Glutamatergic neuron (in vitro differentiated cells): ENCODE results near the gene TSN. TPM values are rescaled to one million over a fixed set of nuclear protein-coding genes. Genes with fewer than 3 reads are reported as not detected.

Source experiments
- DNase-seq: peaks from one replicate; pipeline ENCODE4 v3.0.0; 2022
- H3K27ac Mint-ChIP-seq: one replicate; pipeline ENCODE4 v1.8.0; 2020; ENCODE audit warnings: mild to moderate bottlenecking, mixed read lengths, inconsistent platforms; ENCODE audit not compliant: unreplicated experiment
- H3K27me3 Mint-ChIP-seq: one replicate; pipeline ENCODE4 v1.8.0; 2020; ENCODE audit warnings: mild to moderate bottlenecking, moderate library complexity, mixed read lengths, inconsistent platforms; ENCODE audit not compliant: unreplicated experiment
- H3K36me3 Mint-ChIP-seq: one replicate; pipeline ENCODE4 v1.8.0; 2020; ENCODE audit warnings: mild to moderate bottlenecking, mixed read lengths, inconsistent platforms; ENCODE audit not compliant: unreplicated experiment
- H3K4me1 Mint-ChIP-seq: one replicate; pipeline ENCODE4 v1.8.0; 2020; ENCODE audit warnings: mild to moderate bottlenecking, low read depth, mixed read lengths, inconsistent platforms; ENCODE audit not compliant: unreplicated experiment
- H3K4me3 Mint-ChIP-seq: one replicate; pipeline ENCODE4 v1.8.0; 2020; ENCODE audit warnings: mild to moderate bottlenecking, mixed read lengths, inconsistent platforms; ENCODE audit not compliant: unreplicated experiment
- H3K9me3 Mint-ChIP-seq: one replicate; pipeline ENCODE4 v1.8.0; 2020; ENCODE audit warnings: mild to moderate bottlenecking, moderate library complexity, mixed read lengths, inconsistent platforms; ENCODE audit not compliant: unreplicated experiment
- total RNA-seq: library from RNA; stranded (reverse); fragmentation: NEBNext Ultra II Directional; extraction: Animal tissue kit (Norgen Biotek cat#: 25700); gene quantifications from one replicate; pipeline ENCODE4 v1.2.1, GENCODE V29; 2021; ENCODE audit not compliant: unreplicated experiment
- TF ChIP-seq, protein P1 (sequence below): fragments of 200-600 bp; sonication (generic); IDR thresholded peaks from one replicate; pipeline ENCODE4 v1.5.0; 2021; ENCODE audit not compliant: partially characterized antibody, unreplicated experiment

The TSN gene
- total RNA-seq, 1 donor from 2014 or later: 47.8 TPM

DNA sequence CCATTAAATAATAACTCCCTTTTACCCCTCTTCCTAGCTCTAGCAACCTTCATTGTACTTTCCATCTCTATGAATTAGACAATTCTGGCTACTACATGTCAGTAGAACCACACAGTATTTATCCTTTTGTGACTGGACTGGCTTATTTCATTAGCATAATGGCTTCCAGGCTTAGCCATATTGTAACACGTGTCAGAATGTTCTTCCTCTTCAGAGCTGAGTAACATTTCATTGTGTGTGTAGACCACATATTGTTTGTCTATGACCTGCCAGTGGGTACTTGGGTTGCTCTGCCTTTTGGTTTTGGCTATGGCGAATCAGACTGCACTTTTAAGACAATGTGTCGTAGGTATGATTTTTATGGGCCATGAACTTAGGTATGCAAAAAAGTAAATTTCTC, 20.9 kb downstream of the TSN start:
- DNase-seq: no peak
- Mint-ChIP-seq H3K27me3 (peaks cover 13% of the 10 kb centered on the region), H3K36me3 (peaks cover 4% of the 10 kb centered on the region), H3K27ac (peak overlapping the region; percentile 74), H3K9me3 (peaks cover 11% of the 10 kb centered on the region), H3K4me1 (peaks cover 28% of the 10 kb centered on the region), H3K4me3 (no peak overlapping the region)
- TF ChIP-seq, protein P1, sequence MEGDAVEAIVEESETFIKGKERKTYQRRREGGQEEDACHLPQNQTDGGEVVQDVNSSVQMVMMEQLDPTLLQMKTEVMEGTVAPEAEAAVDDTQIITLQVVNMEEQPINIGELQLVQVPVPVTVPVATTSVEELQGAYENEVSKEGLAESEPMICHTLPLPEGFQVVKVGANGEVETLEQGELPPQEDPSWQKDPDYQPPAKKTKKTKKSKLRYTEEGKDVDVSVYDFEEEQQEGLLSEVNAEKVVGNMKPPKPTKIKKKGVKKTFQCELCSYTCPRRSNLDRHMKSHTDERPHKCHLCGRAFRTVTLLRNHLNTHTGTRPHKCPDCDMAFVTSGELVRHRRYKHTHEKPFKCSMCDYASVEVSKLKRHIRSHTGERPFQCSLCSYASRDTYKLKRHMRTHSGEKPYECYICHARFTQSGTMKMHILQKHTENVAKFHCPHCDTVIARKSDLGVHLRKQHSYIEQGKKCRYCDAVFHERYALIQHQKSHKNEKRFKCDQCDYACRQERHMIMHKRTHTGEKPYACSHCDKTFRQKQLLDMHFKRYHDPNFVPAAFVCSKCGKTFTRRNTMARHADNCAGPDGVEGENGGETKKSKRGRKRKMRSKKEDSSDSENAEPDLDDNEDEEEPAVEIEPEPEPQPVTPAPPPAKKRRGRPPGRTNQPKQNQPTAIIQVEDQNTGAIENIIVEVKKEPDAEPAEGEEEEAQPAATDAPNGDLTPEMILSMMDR: no peak

DNA sequence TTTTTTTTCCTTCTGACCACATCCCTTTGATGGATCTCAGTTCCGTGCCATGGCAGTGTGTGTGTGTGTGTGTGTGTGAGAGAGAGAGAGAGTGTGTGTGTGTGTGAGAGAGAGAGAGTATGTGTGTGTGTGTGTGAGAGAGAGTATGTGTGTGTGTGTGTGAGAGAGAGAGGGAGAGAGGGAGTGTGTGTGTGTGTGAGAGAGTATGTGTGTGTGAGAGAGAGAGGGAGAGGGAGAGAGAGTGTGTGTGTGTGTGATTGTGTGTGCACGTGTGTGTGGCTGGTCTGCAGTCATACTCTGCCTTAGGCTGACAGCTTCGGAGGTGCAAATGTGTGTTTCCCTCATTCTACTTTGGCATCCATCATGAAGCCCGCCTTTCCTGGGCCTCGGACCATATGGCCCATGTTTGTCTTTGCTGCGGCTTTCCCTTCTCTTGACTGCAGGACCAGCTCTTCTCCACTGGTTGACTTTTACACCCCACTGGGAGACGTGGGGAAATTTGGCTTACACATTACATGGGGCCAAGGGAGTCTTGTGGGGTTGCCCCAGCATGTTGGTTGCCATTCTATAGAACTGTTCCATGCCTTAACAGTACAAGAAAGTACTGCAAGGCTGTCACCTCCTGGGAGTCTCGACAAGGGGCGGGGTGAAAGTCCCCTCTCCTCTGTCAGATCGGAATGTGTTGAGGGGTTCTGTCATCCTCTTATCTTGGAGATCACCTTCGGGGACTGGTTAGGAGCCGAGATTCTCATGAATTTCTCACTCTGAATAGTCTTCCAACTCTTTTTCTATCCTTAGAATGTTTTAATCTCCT, 21.6 kb downstream of the TSN start:
- TF ChIP-seq, protein P1: no peak
- Mint-ChIP-seq H3K4me1 (peaks cover 21% of the 10 kb centered on the region), H3K36me3 (peaks cover 4% of the 10 kb centered on the region), H3K4me3 (peak overlapping the region; percentile 31), H3K9me3 (peaks cover 5% of the 10 kb centered on the region), H3K27ac (peak overlapping the region; percentile 74), H3K27me3 (peaks cover 11% of the 10 kb centered on the region)
- DNase-seq: no peak

DNA sequence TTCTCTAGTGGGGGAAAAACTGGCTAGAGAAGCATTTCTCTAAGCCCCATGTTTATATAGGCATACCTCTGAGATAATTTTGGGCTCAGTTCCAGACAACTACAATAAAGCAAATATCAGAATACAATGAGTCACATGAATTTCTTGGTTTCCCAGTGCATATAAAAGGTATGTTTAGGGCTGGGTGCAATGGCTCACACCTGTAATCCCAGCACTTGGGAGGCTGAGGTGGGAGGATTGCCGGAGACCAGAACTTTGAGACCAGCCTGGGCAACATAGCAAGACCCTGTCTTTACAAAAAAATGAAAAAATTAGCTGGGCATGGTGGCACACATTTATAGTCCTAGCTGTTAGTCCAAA, 22.2 kb downstream of the TSN start:
- peaks cover 4% of the 10 kb centered on the region for H3K36me3 Mint-ChIP-seq
- H3K9me3 Mint-ChIP-seq: peaks cover 3% of the 10 kb centered on the region
- no peak overlapping the region for H3K4me3 Mint-ChIP-seq
- peaks cover 16% of the 10 kb centered on the region for H3K4me1 Mint-ChIP-seq
- TF ChIP-seq, protein P1: no peak
- peaks cover 7% of the 10 kb centered on the region for H3K27me3 Mint-ChIP-seq
- DNase-seq: no peak
- no peak overlapping the region for H3K27ac Mint-ChIP-seq

DNA sequence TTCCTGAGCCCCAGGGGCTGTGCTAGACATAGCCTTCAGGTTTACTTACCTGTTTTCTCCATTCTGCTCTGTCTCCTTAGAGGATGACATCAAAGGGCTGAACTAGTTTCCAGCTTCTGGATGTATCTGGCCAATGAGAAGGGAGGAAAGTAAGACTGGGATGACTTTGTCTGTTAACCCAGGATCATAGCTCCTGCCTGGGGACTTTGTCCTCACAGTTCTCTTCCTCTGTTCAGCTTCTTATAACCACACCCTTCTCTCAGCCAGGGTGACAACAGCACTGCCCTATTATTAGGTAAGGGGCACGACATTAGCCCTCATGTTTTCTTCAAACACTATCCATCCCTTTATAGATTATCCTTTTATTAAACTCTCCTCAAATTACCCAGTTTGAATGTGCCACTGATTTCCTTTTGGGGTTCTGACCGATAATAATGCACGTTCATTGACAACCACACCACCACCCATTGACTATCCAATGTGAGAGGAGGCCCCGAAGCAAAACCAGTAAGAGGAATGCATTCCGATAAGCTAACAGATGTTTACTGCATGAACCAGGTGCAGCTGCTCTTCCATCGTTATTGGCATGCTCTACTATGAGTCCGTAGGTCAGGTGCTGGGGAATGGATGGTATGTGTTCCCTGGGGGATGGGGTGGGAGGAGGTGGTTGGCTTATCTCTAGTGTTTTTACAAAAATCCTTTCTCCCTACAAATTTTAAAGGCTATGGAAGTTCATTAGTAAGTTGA, 23.5 kb downstream of the TSN start:
- Mint-ChIP-seq H3K4me1 (peaks cover 11% of the 10 kb centered on the region), H3K4me3 (no peak overlapping the region), H3K27ac (no peak overlapping the region), H3K27me3 (peaks cover 7% of the 10 kb centered on the region), H3K36me3 (peaks cover 4% of the 10 kb centered on the region), H3K9me3 (peaks cover 3% of the 10 kb centered on the region)
- DNase-seq: no peak
- TF ChIP-seq, protein P1: no peak

DNA sequence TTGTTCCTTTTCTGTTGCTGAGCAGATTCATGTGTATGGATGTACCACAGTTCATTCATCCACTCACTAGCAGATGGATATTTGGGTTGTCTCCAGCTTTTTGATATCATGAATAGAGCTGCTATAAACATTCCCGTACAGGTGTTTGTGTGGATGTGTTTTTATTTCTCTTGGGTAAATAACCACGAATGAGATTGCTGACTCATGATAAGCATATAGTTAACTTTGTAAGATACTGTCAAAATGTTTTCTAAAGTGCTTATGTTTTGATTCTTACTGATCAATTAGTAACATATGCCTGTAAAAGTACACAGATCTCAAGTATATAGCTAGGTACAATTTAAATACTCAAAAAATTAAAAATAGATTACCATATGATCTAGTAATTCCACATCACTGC, 27.7 kb downstream of the TSN start:
- no peaks in the 10 kb centered on the region for H3K4me1 Mint-ChIP-seq
- H3K27me3 Mint-ChIP-seq: no peaks in the 10 kb centered on the region
- no peaks in the 10 kb centered on the region for H3K36me3 Mint-ChIP-seq
- no peak for DNase-seq
- H3K9me3 Mint-ChIP-seq: no peaks in the 10 kb centered on the region
- TF ChIP-seq, protein P1: no peak
- no peak overlapping the region for H3K27ac Mint-ChIP-seq
- no peak overlapping the region for H3K4me3 Mint-ChIP-seq
